Right atrium auricular region (tissue), 2 donors: Measurements from ENCODE around the gene LIPE. TPM values are rescaled to one million over a fixed set of nuclear protein-coding genes. Genes with fewer than 3 reads are reported as not detected.

Experiments used
- DNase-seq: peaks from one replicate; pipeline ENCODE4 v3.0.0-alpha.2; 2019; ENCODE audit warnings: low spot score
- H3K27ac ChIP-seq, 2 donors: fragments of 200-600 bp; sonication (generic); 1 replicate in 1 of 2; 2 replicates in 1 of 2; pipeline ENCODE4 v1.5.1; 2016 to 2019
- H3K27me3 ChIP-seq, 2 donors: fragments of 200-600 bp; sonication (generic); one replicate each; pipeline versions ENCODE4 v1.5.1 to v1.6.0; 2017 to 2019
- H3K36me3 ChIP-seq: fragments of 200-600 bp; sonication (generic); one replicate; pipeline ENCODE4 v1.5.1; 2016
- H3K4me1 ChIP-seq, 2 donors: fragments of 200-600 bp; sonication (generic); one replicate each; pipeline versions ENCODE4 v1.5.1 to v1.6.0; 2017 to 2019
- H3K4me3 ChIP-seq, 2 donors: fragments of 200-600 bp; sonication (generic); 1 replicate in 1 of 2; 2 replicates in 1 of 2; pipeline ENCODE4 v1.5.1; 2017 to 2019; ENCODE audit warnings: mild to moderate bottlenecking in 1 of 2, moderate library complexity in 1 of 2
- H3K9me3 ChIP-seq, 2 donors: fragments of 200-600 bp; sonication (generic); one replicate each; pipeline ENCODE4 v1.5.1; 2019
- CTCF ChIP-seq, 2 donors: fragments of 200-600 bp; sonication (generic); IDR thresholded peaks; one replicate each; pipeline ENCODE4 v1.5.1; 2019; ENCODE audit warnings: antibody characterized with exemption in 2 of 2
- total RNA-seq, 2 donors: library from RNA; depleted of rRNA; stranded (reverse); fragments of >200 nt; gene quantifications; one replicate each; pipeline ENCODE4 v1.1.0, GENCODE V29; 2016

The LIPE gene
- total RNA-seq, 2 donors from 2014 or later: 11.6 to 36.5 TPM

- TF ChIP-seq CTCF (IDR thresholded peaks at IDR 0.05): no peak
- no peak for DNase-seq
- H3K9me3 ChIP-seq: no peaks in the 10 kb centered on the region
- H3K27ac ChIP-seq: peak overlapping the region in 1 of 2 donors; percentile 2
- no peaks in the 10 kb centered on the region for H3K27me3 ChIP-seq
- no peak overlapping the region for H3K4me3 ChIP-seq
- H3K36me3 ChIP-seq: no peaks in the 10 kb centered on the region
- peaks cover 0 to 18% of the 10 kb centered on the region in 2 donors for H3K4me1 ChIP-seq
These were observed 17.7 kb downstream of the LIPE start for GRCh38 chr19:42409477-42409876.

GRCh38 chr19:42407816-42408175, 19.4 kb downstream of the LIPE start:
- Histone ChIP-seq H3K36me3 (no peaks in the 10 kb centered on the region), H3K27ac (no peak overlapping the region), H3K9me3 (no peaks in the 10 kb centered on the region), H3K4me1 (peaks cover 0 to 18% of the 10 kb centered on the region in 2 donors), H3K4me3 (no peak overlapping the region), H3K27me3 (no peaks in the 10 kb centered on the region)
- no peak for TF ChIP-seq CTCF (IDR thresholded peaks at IDR 0.05)
- DNase-seq: no peak

- H3K27me3 ChIP-seq: no peaks in the 10 kb centered on the region
- DNase-seq: no peak
- no peaks in the 10 kb centered on the region for H3K9me3 ChIP-seq
- no peak overlapping the region for H3K27ac ChIP-seq
- no peak for TF ChIP-seq CTCF (IDR thresholded peaks at IDR 0.05)
- no peak overlapping the region for H3K4me3 ChIP-seq
- H3K4me1 ChIP-seq: peaks cover 0 to 21% of the 10 kb centered on the region in 2 donors
- H3K36me3 ChIP-seq: no peaks in the 10 kb centered on the region
These were observed 19.9 kb downstream of the LIPE start for GRCh38 chr19:42407085-42407815.

GRCh38 chr19:42406111-42406510, 21.1 kb downstream of the LIPE start:
- DNase-seq: no peak
- Histone ChIP-seq H3K27ac (no peak overlapping the region), H3K9me3 (no peaks in the 10 kb centered on the region), H3K36me3 (no peaks in the 10 kb centered on the region), H3K4me1 (peaks cover 0 to 27% of the 10 kb centered on the region in 2 donors), H3K27me3 (no peaks in the 10 kb centered on the region), H3K4me3 (no peak overlapping the region)
- TF ChIP-seq CTCF (IDR thresholded peaks at IDR 0.05): no peak

GRCh38 chr19:42403586-42403985, 23.6 kb downstream of the LIPE start:
- no peak overlapping the region for H3K27ac ChIP-seq
- no peak for DNase-seq
- H3K4me1 ChIP-seq: peaks cover 0 to 16% of the 10 kb centered on the region in 2 donors
- no peak overlapping the region for H3K4me3 ChIP-seq
- no peaks in the 10 kb centered on the region for H3K27me3 ChIP-seq
- TF ChIP-seq CTCF (IDR thresholded peaks at IDR 0.05): no peak
- no peaks in the 10 kb centered on the region for H3K36me3 ChIP-seq
- no peaks in the 10 kb centered on the region for H3K9me3 ChIP-seq
